GM12892 (cell line): ENCODE results near the gene PANK2.

Experiments
- POLR2A ChIP-seq: IDR thresholded peaks from 2 replicates; pipeline ENCODE4 v1.6.1; 2011; ENCODE audit warnings: low read depth, low read length, control low read depth
- POLR2AphosphoS5 ChIP-seq: IDR thresholded peaks from 2 replicates; pipeline ENCODE4 v1.6.1; 2011; ENCODE audit warnings: low read depth, low read length, control low read depth
- TAF1 ChIP-seq: IDR thresholded peaks from 2 replicates; pipeline ENCODE4 v1.6.1; 2011; ENCODE audit warnings: low read depth, mild to moderate bottlenecking, control low read depth, low read length, borderline replicate concordance

GRCh38 chr20:3842348-3842930, 46.7 kb upstream of the PANK2 start:
- no peak for TF ChIP-seq POLR2A
- no peak for TF ChIP-seq TAF1
- TF ChIP-seq POLR2AphosphoS5: no peak
